Tracheal epithelial cell (primary cell): ENCODE results near the gene WNT4. TPM values are rescaled to one million over a fixed set of nuclear protein-coding genes. Genes with fewer than 3 reads are reported as not detected.

Experiments used
- total RNA-seq: library from RNA; depleted of rRNA; stranded (reverse); fragments of >200 nt; gene quantifications from 2 replicates; pipeline ENCODE4 v1.2.1, GENCODE V29; 2014

WNT4 gene
- total RNA-seq, result 0.43 and 3.9 TPM in 2 replicates

DNA sequence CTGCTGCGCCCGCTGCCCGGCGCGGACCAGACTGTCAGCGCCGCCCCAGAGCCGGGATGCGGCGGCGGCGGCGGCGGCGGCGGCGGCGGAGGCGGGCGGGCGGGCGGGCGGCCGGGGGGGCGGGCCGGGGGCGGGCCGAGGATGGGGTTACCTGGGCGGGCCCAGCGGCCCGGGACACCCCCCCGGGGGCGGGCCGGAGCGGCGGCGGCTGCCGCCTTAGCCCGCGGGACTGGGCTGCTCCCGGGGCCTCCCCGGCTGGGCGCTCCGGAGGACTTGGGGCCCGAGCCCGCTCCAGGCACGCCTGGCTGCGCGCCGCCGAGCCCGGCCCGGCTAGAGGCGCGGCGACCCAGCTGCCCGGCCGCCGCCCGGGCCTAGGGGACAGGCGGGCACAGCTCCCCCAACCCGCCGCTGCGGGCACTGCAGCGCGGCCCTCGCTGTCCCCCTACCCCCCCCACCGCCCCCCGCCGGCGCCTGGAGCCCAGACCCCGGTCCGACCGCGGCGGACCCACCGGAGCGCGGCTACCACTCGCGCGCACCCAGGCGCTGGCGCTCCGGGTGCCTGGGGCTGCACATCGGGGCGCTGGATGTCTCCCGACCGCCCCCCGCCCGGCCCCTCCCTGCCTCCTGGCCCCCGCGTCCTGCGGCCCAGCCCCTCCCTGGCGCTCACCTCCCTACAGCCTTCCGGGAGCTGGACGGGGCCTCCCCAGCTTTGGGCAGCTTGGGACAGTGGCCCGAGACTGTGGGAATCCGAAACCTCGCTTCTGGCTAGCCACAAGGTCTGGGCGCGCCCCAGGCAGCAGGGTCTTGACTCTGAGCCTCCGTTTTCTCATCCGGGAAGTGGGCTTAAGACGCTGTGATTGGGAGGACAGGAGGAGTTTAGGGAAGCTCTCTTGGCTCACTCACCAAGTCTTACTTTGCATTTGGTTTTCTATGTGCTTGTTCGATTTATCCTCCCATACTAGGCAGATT lies at the start of gene WNT4:
WNT4 (minus strand) TSS at position 33 of the 969 bp plus-strand sequence. CDS start 175 bp downstream, outside the sequence.

Other genes with a start within 250 kb of the WNT4 start
- gene HSPG2, start 205.8 kb downstream of the WNT4 start, total RNA-seq, result 70.1 and 95.4 TPM in 2 replicates
- 1.9 TPM in 1 of 2 replicates, not detected in the other for gene CELA3B, start 166.1 kb downstream of the WNT4 start, total RNA-seq
- gene CELA3A, start 141.4 kb downstream of the WNT4 start, total RNA-seq, result not detected in 2 replicates
- 526 and 559 TPM in 2 replicates for gene CDC42, start 90.4 kb downstream of the WNT4 start, total RNA-seq